NB4 (cell line): ENCODE measurements around the gene SDK2.

Source experiments
- DNase-seq: peaks from one replicate; pipeline ENCODE4 v3.0.0; 2010; ENCODE audit warnings: low read depth
- H3K4me3 ChIP-seq: one replicate; pipeline ENCODE4 v1.5.1; 2011; ENCODE audit warnings: mild to moderate bottlenecking, low read depth, low read length, moderate library complexity
- CTCF ChIP-seq: IDR thresholded peaks from one replicate; pipeline ENCODE4 v1.5.1; 2012; ENCODE audit warnings: low read depth, low read length
- MYC ChIP-seq: IDR thresholded peaks from 2 replicates; pipeline ENCODE4 v1.6.1; 2011; ENCODE audit warnings: low read depth, low read length
- POLR2A ChIP-seq: IDR thresholded peaks from 2 replicates; pipeline ENCODE4 v1.6.1; 2011; ENCODE audit warnings: mild to moderate bottlenecking; ENCODE audit not compliant: insufficient read length; ENCODE audit errors: extremely low read depth
- TF ChIP-seq, protein P1 (sequence below): IDR thresholded peaks from 2 replicates; pipeline ENCODE4 v1.6.1; 2011; ENCODE audit warnings: low read depth, low read length

SDK2 gene

DNA sequence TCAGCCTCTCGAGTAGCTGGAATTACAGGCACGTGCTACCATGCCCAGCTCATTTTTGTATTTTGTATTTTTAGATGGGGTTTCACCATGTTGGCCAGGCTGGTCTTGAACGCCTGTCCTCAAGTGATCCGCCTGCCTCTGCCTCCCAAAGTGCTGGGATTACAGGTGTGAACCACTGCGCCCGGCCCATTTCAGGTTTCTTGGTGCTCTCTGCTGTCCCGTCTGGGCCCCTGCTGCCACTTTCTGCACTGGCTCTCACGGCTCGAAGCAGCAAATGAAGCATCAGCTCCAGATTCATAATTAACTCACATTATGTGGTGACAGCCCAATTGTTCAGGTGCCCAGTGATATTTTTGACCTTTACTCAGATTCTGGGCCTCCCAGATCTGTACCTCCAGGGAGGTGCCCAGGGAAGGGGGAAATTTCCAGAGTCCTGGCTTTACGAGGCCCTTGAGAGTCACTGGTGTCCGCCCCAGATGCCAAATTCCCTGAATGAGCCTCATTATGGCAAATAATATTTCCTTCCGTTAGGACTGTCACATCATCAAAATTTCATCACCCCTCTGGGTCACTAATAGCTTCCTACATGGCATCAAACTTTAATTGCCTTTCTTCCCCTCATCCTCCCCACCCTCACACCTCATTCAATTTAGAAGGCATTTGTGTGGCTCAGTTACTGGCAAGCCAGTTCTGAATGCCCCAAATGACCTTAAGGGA lies 9.0 kb downstream of the SDK2 start:
- DNase-seq, result no peak
- no peak overlapping the region for H3K4me3 ChIP-seq
- TF ChIP-seq, protein P1, sequence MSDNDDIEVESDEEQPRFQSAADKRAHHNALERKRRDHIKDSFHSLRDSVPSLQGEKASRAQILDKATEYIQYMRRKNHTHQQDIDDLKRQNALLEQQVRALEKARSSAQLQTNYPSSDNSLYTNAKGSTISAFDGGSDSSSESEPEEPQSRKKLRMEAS, result no peak
- TF ChIP-seq MYC, result no peak
- TF ChIP-seq POLR2A, result no peak
- no peak for TF ChIP-seq CTCF

GRCh38 chr17:73634629-73635028 lies 9.6 kb downstream of the SDK2 start:
- TF ChIP-seq CTCF (no peak), POLR2A (no peak), MYC (no peak)
- TF ChIP-seq, protein P1, result no peak
- no peak for DNase-seq
- H3K4me3 ChIP-seq, result no peak overlapping the region

DNA sequence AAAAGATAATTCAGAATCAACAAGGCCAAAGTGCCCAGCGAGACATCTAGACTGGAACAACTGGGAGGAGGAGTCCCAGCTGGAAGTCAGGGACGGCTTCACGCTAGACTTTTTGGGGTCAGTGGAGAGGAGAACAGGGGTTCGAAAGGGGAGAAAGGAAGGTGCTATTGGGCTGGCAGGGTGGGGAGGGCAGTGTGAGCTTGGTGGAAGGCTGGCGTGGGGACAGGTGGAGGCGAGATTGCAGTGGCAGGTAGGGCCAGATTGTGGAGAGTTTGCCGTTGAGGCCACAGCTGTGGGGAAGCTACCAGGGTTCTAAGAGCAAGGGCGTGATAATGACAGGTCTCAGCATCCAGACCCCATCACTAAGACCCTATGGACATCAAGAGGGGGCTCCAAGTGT lies 10.5 kb downstream of the SDK2 start:
- TF ChIP-seq POLR2A (no peak), CTCF (no peak), MYC (no peak)
- TF ChIP-seq, protein P1, result no peak
- DNase-seq, result no peak
- H3K4me3 ChIP-seq, result no peak overlapping the region

GRCh38 chr17:73632513-73632912 lies 11.7 kb downstream of the SDK2 start:
- H3K4me3 ChIP-seq, result no peak overlapping the region
- no peak for DNase-seq
- TF ChIP-seq CTCF, result no peak
- TF ChIP-seq, protein P1, result no peak

GRCh38 chr17:73630965-73631595 lies 13.2 kb downstream of the SDK2 start:
- DNase-seq, result no peak
- TF ChIP-seq, protein P1, result no peak
- no peak for TF ChIP-seq CTCF
- no peak for TF ChIP-seq MYC
- TF ChIP-seq POLR2A, result no peak

More at GRCh38 chr17:73630965-73631595, 13.2 kb downstream of the SDK2 start:
- H3K4me3 ChIP-seq, result no peak overlapping the region
